ENCODE results near the gene CYP2E1. TPM values are rescaled to one million over a fixed set of nuclear protein-coding genes. Genes with fewer than 3 reads are reported as not detected.

The CYP2E1 gene
- total RNA-seq, 1 experiment from 2014 or later, result 0.13 TPM

- no peaks in the 10 kb centered on the region for H3K79me2 ChIP-seq (ENCODE audit: insufficient read depth, low read length)
- H3K18ac ChIP-seq (ENCODE audit: insufficient read length, low read depth, low read length), result no peak overlapping the region
- no peak for DNase-seq
- H3K79me1 ChIP-seq (ENCODE audit: insufficient read depth, low read depth, low read length, poor library complexity, severe bottlenecking), result no peaks in the 10 kb centered on the region
- Mint-ChIP-seq H3K4me1 (no peaks in the 10 kb centered on the region), H3K9me3 (peaks cover 56 to 60% of the 10 kb centered on the region in 2 experiments), H3K4me3 (no peak overlapping the region), H3K27ac (no peak overlapping the region), H3K27me3 (ENCODE audit: low read depth) (peaks cover 3% of the 10 kb centered on the region; the same call in 1 of the 2 replicates), H3K36me3 (ENCODE audit: insufficient read depth in 1 of 3, low read depth in 3 of 3) (peaks cover 0 to 9% (median 3%) of the 10 kb centered on the region in 3 experiments; a peak in 5 of 7 replicates)
- no peak overlapping the region for H3T11ph ChIP-seq (ENCODE audit: low read length)
- no peak overlapping the region for H3K4ac ChIP-seq (ENCODE audit: low read depth, low read length)
- no peak overlapping the region for H4K5ac ChIP-seq (ENCODE audit: insufficient read length, low read depth, low read length)
- no peak for TF ChIP-seq CTCF (conservative IDR thresholded peaks at IDR 0.05)
- H2BK5ac ChIP-seq (ENCODE audit: insufficient read length, low read length), result no peak overlapping the region
- peaks cover 28% of the 10 kb centered on the region for H3K9me3 ChIP-seq (ENCODE audit: control insufficient read depth, low read depth, low read length)
- no peaks in the 10 kb centered on the region for H3K27me3 ChIP-seq (ENCODE audit: insufficient read depth, low read length)
- H2AK5ac ChIP-seq (ENCODE audit: insufficient read length, low read length), result no peak overlapping the region
- no peak overlapping the region for H2BK12ac ChIP-seq (ENCODE audit: insufficient read length, low read depth, low read length)
- no peak overlapping the region for H2BK20ac ChIP-seq (ENCODE audit: low read depth, low read length, poor library complexity, severe bottlenecking)
- no peak overlapping the region for H2AFZ ChIP-seq (ENCODE audit: low read length)
- no peak overlapping the region for H3K9ac ChIP-seq (ENCODE audit: extremely low read depth, insufficient read length, low read length)
- H3K4me1 ChIP-seq (ENCODE audit: insufficient read depth, low read length), result no peaks in the 10 kb centered on the region
- no peak overlapping the region for H3K27ac ChIP-seq (ENCODE audit: insufficient read length, low read depth, low read length)
- no peak overlapping the region for H4K8ac ChIP-seq (replicated peaks; ENCODE audit: insufficient read length, low read depth, low read length)
- H3K56ac ChIP-seq (ENCODE audit: insufficient read length, low read depth, low read length), result no peak overlapping the region
- H3K4me2 ChIP-seq (ENCODE audit: insufficient read depth, insufficient read length, low read length), result no peak overlapping the region
- no peak overlapping the region for H2BK120ac ChIP-seq (ENCODE audit: low read depth, low read length, poor library complexity, severe bottlenecking)
- WGBS (ENCODE audit: extremely low coverage, insufficient read length, low lambda C conversion rate), result no CpG with 5 or more reads among the region's 12 CpGs
- no peaks in the 10 kb centered on the region for H3K23me2 ChIP-seq (ENCODE audit: insufficient read length, low read depth, low read length, poor library complexity, severe bottlenecking)
- no peak overlapping the region for H3K14ac ChIP-seq (ENCODE audit: insufficient read depth, low read length)
- no peak overlapping the region for H3K23ac ChIP-seq (ENCODE audit: insufficient read length, low read depth, low read length)
- H2BK15ac ChIP-seq (ENCODE audit: low read depth, low read length), result no peak overlapping the region
- H4K20me1 ChIP-seq (ENCODE audit: control insufficient read depth, insufficient read depth, insufficient read length), result no peaks in the 10 kb centered on the region
- H4K91ac ChIP-seq (ENCODE audit: insufficient read length, low read depth, low read length), result no peak overlapping the region
Observed at GRCh38 chr10:133481086-133481643, 46.0 kb upstream of the CYP2E1 start.
